Activated CD8-positive, alpha-beta memory T cell treated with anti-CD3 and anti-CD28 coated beads, Interleukin-2, amount 10 ng/mL, durations not matched to agents 7 days and 5 days (primary cell): Measurements from ENCODE around the gene ATF1. TPM values are rescaled to one million over a fixed set of nuclear protein-coding genes. Genes with fewer than 3 reads are reported as not detected.
"Not testable (repeated sequence)": the region's sequence is repeated elsewhere in the genome, so short reads cannot be mapped to it uniquely, and the experiment has no call there.

Source experiments
- ATAC-seq: fragments of 150-1000 bp; cut with Tn5 transposase; one replicate; pipeline ENCODE4 v1.10.0; 2021; ENCODE audit warnings: moderate library complexity
- CTCF ChIA-PET: fragments of 350-600 bp; sonication (Branson Sonifier 250); formaldehyde crosslinking; loops from one replicate; lab custom pipeline; 2021; ENCODE audit warnings: antibody characterized with exemption; lab: Charles Lee
- DNase-seq: peaks from one replicate; pipeline ENCODE4 v3.0.0-alpha.2; 2020
- H3K27ac Mint-ChIP-seq: one replicate; pipeline ENCODE4 v1.8.0; 2021; ENCODE audit warnings: mild to moderate bottlenecking, mixed read lengths
- H3K27me3 Mint-ChIP-seq: one replicate; pipeline ENCODE4 v1.8.0; 2021; ENCODE audit warnings: mixed read lengths
- H3K36me3 Mint-ChIP-seq: one replicate; pipeline ENCODE4 v1.8.0; 2021; ENCODE audit warnings: mild to moderate bottlenecking, mixed read lengths
- H3K4me1 Mint-ChIP-seq: one replicate; pipeline ENCODE4 v1.8.0; 2021; ENCODE audit warnings: mixed read lengths
- H3K4me3 Mint-ChIP-seq: one replicate; pipeline ENCODE4 v1.8.0; 2021; ENCODE audit warnings: mild to moderate bottlenecking, moderate library complexity, mixed read lengths
- H3K9me3 Mint-ChIP-seq: one replicate; pipeline ENCODE4 v1.8.0; 2022; ENCODE audit warnings: low read depth, mixed read lengths
- total RNA-seq, 2 experiments: library from RNA; stranded (reverse); gene quantifications; one replicate each; pipeline ENCODE4 v1.2.3, GENCODE V29; 2021

The ATF1 gene
- total RNA-seq, 2 experiments from 2014 or later: 29.4 to 44.0 TPM

GRCh38 chr12:50787618-50788017 lies 23.7 kb downstream of the ATF1 start:
- Mint-ChIP-seq H3K9me3 (peaks cover 4% of the 10 kb centered on the region), H3K36me3 (peaks cover 42% of the 10 kb centered on the region), H3K27ac (no peak overlapping the region), H3K4me3 (no peak overlapping the region), H3K4me1 (peaks cover 20% of the 10 kb centered on the region), H3K27me3 (no peaks in the 10 kb centered on the region)
- CTCF ChIA-PET: interaction anchor here (1.4 kb wide), 1 partner anchor 22 kb away, joined by 5 read pairs; no protein-coding TSS in a partner anchor
- ATAC-seq (no peak), DNase-seq (no peak)

- H3K36me3 Mint-ChIP-seq: peaks cover 42% of the 10 kb centered on the region
- DNase-seq (no peak), ATAC-seq (no peak)
- H3K4me1 Mint-ChIP-seq: peaks cover 20% of the 10 kb centered on the region
- H3K9me3 Mint-ChIP-seq: peaks cover 4% of the 10 kb centered on the region
- no peak overlapping the region for H3K4me3 Mint-ChIP-seq
- H3K27ac Mint-ChIP-seq: no peak overlapping the region
- CTCF ChIA-PET: interaction anchor here (1.0 to 1.4 kb wide), 2 partner anchors 9 to 23 kb away, joined by 3 to 5 read pairs; no protein-coding TSS in a partner anchor
- H3K27me3 Mint-ChIP-seq: no peaks in the 10 kb centered on the region
These were observed 24.7 kb downstream of the ATF1 start for GRCh38 chr12:50788561-50788960.

GRCh38 chr12:50790081-50790480 lies 26.2 kb downstream of the ATF1 start:
- Mint-ChIP-seq H3K27ac (no peak overlapping the region), H3K4me1 (peaks cover 11% of the 10 kb centered on the region), H3K9me3 (peaks cover 4% of the 10 kb centered on the region), H3K4me3 (no peak overlapping the region), H3K36me3 (peaks cover 35% of the 10 kb centered on the region), H3K27me3 (no peaks in the 10 kb centered on the region)
- CTCF ChIA-PET: no interaction called here
- DNase-seq (no peak), ATAC-seq (no peak)

GRCh38 chr12:50799908-50800307 lies 36.0 kb downstream of the ATF1 start:
- no peaks in the 10 kb centered on the region for H3K4me1 Mint-ChIP-seq
- no peaks in the 10 kb centered on the region for H3K27me3 Mint-ChIP-seq
- no peak overlapping the region for H3K4me3 Mint-ChIP-seq
- DNase-seq: no peak
- H3K36me3 Mint-ChIP-seq: peaks cover 62% of the 10 kb centered on the region
- H3K27ac Mint-ChIP-seq: no peak overlapping the region
- H3K9me3 Mint-ChIP-seq: peaks cover 12% of the 10 kb centered on the region
- CTCF ChIA-PET: no interaction called here
- ATAC-seq: no peak

GRCh38 chr12:50803230-50803875 lies 39.5 kb downstream of the ATF1 start:
- H3K27ac Mint-ChIP-seq: no peak overlapping the region
- peaks cover 40% of the 10 kb centered on the region for H3K36me3 Mint-ChIP-seq
- no peak overlapping the region for H3K4me3 Mint-ChIP-seq
- CTCF ChIA-PET: no interaction called here
- no peak for DNase-seq
- H3K9me3 Mint-ChIP-seq: peaks cover 12% of the 10 kb centered on the region
- H3K4me1 Mint-ChIP-seq: no peaks in the 10 kb centered on the region
- no peaks in the 10 kb centered on the region for H3K27me3 Mint-ChIP-seq
- no peak for ATAC-seq

- Mint-ChIP-seq H3K27me3 (no peaks in the 10 kb centered on the region), H3K27ac (no peak overlapping the region), H3K9me3 (no peaks in the 10 kb centered on the region), H3K4me1 (no peaks in the 10 kb centered on the region), H3K36me3 (peaks cover 24% of the 10 kb centered on the region), H3K4me3 (no peak overlapping the region)
- DNase-seq (no peak), ATAC-seq (no peak)
- CTCF ChIA-PET: no interaction called here
These were observed 42.3 kb downstream of the ATF1 start for GRCh38 chr12:50806176-50806575.

GRCh38 chr12:50809131-50809530 lies 45.2 kb downstream of the ATF1 start:
- not testable (repeated sequence) for DNase-seq, H3K27ac Mint-ChIP-seq, ATAC-seq, H3K4me3 Mint-ChIP-seq, H3K9me3 Mint-ChIP-seq, H3K4me1 Mint-ChIP-seq, H3K27me3 Mint-ChIP-seq
- CTCF ChIA-PET: interaction anchor here (1.4 kb wide), 1 partner anchor 17 kb away, joined by 3 read pairs; no protein-coding TSS in a partner anchor
- peaks cover 25% of the 10 kb centered on the region for H3K36me3 Mint-ChIP-seq

- peaks cover 32% of the 10 kb centered on the region for H3K36me3 Mint-ChIP-seq
- CTCF ChIA-PET: interaction anchor here (0.7 to 2.1 kb wide), 4 partner anchors 11 to 1420 kb away, joined by 3 to 5 read pairs (median 3); no protein-coding TSS in a partner anchor
- ATAC-seq, DNase-seq, H3K27ac Mint-ChIP-seq, H3K9me3 Mint-ChIP-seq, H3K4me1 Mint-ChIP-seq, H3K4me3 Mint-ChIP-seq, H3K27me3 Mint-ChIP-seq: not testable (repeated sequence)
These were observed 51.0 kb downstream of the ATF1 start for GRCh38 chr12:50814921-50815320.

GRCh38 chr12:50820177-50820576 lies 56.3 kb downstream of the ATF1 start:
- DNase-seq (no peak), ATAC-seq (no peak)
- Mint-ChIP-seq H3K27ac (no peak overlapping the region), H3K9me3 (no peaks in the 10 kb centered on the region), H3K27me3 (no peaks in the 10 kb centered on the region), H3K4me3 (no peak overlapping the region), H3K36me3 (peaks cover 19% of the 10 kb centered on the region), H3K4me1 (peaks cover 3% of the 10 kb centered on the region)
- CTCF ChIA-PET: interaction anchor here (1.1 kb wide), 1 partner anchor 521 kb away, joined by 3 read pairs; no protein-coding TSS in a partner anchor

- Mint-ChIP-seq H3K4me3 (no peak overlapping the region), H3K27me3 (no peaks in the 10 kb centered on the region), H3K9me3 (no peaks in the 10 kb centered on the region), H3K36me3 (peaks cover 6% of the 10 kb centered on the region), H3K27ac (no peak overlapping the region), H3K4me1 (peaks cover 4% of the 10 kb centered on the region)
- CTCF ChIA-PET: interaction anchor here (0.6 to 1.5 kb wide), 3 partner anchors 57 to 201 kb away, joined by 3 to 5 read pairs (median 4); no protein-coding TSS in a partner anchor
- ATAC-seq: no peak
- no peak for DNase-seq
These were observed 58.2 kb downstream of the ATF1 start for GRCh38 chr12:50822082-50822481.

- H3K4me3 Mint-ChIP-seq, H3K36me3 Mint-ChIP-seq, ATAC-seq, H3K27me3 Mint-ChIP-seq, H3K9me3 Mint-ChIP-seq, H3K4me1 Mint-ChIP-seq, CTCF ChIA-PET, H3K27ac Mint-ChIP-seq, DNase-seq: not testable (repeated sequence)
These were observed 59.8 kb downstream of the ATF1 start for GRCh38 chr12:50823724-50824123.

GRCh38 chr12:50824914-50825313 lies 61.0 kb downstream of the ATF1 start:
- H3K36me3 Mint-ChIP-seq: no peaks in the 10 kb centered on the region
- DNase-seq (no peak), ATAC-seq (no peak)
- H3K27me3 Mint-ChIP-seq: no peaks in the 10 kb centered on the region
- peak overlapping the region; percentile 38 for H3K27ac Mint-ChIP-seq
- CTCF ChIA-PET: interaction anchor here (0.7 to 3.5 kb wide), 21 partner anchors 21 to 527 kb away, joined by 3 to 33 read pairs (median 5); partner anchors contain the start of genes DIP2B, LETMD1 and SLC11A2
- no peaks in the 10 kb centered on the region for H3K9me3 Mint-ChIP-seq
- H3K4me3 Mint-ChIP-seq: no peak overlapping the region
- peaks cover 4% of the 10 kb centered on the region for H3K4me1 Mint-ChIP-seq

- CTCF ChIA-PET: interaction anchor here (0.7 to 3.5 kb wide), 26 partner anchors 10 to 527 kb away, joined by 3 to 33 read pairs (median 4); partner anchors contain the start of genes DIP2B, LETMD1 and SLC11A2
- no peaks in the 10 kb centered on the region for H3K27me3 Mint-ChIP-seq
- no peaks in the 10 kb centered on the region for H3K9me3 Mint-ChIP-seq
- DNase-seq: no peak
- no peaks in the 10 kb centered on the region for H3K36me3 Mint-ChIP-seq
- H3K4me3 Mint-ChIP-seq: no peak overlapping the region
- peaks cover 4% of the 10 kb centered on the region for H3K4me1 Mint-ChIP-seq
- peak overlapping the region; percentile 38 for H3K27ac Mint-ChIP-seq
- peak; percentile 69 for ATAC-seq
These were observed 61.5 kb downstream of the ATF1 start for GRCh38 chr12:50825372-50825838.

GRCh38 chr12:50828121-50828520 lies 64.2 kb downstream of the ATF1 start:
- peaks cover 1% of the 10 kb centered on the region for H3K36me3 Mint-ChIP-seq
- no peak overlapping the region for H3K4me3 Mint-ChIP-seq
- H3K4me1 Mint-ChIP-seq: peaks cover 4% of the 10 kb centered on the region
- no peaks in the 10 kb centered on the region for H3K27me3 Mint-ChIP-seq
- peaks cover 6% of the 10 kb centered on the region for H3K9me3 Mint-ChIP-seq
- ATAC-seq (no peak), DNase-seq (no peak)
- no peak overlapping the region for H3K27ac Mint-ChIP-seq
- CTCF ChIA-PET: interaction anchor here (0.7 kb wide), 1 partner anchor 159 kb away, joined by 4 read pairs; no protein-coding TSS in a partner anchor
